Common myeloid progenitor, CD34-positive (primary cell): ENCODE results near the gene CEP89.
"Not testable (repeated sequence)": the region's sequence is repeated elsewhere in the genome, so short reads cannot be mapped to it uniquely, and the experiment has no call there.

Experiments used
- CTCF ChIA-PET: fragments of 350-600 bp; sonication (Branson Sonifier 250); formaldehyde crosslinking; loops from one replicate; lab custom pipeline; 2021; ENCODE audit warnings: antibody characterized with exemption; lab: Charles Lee
- POLR2A ChIA-PET: fragments of 350-600 bp; sonication (Branson Sonifier 250); formaldehyde crosslinking; loops from one replicate; lab custom pipeline; 2021; ENCODE audit warnings: antibody characterized with exemption; lab: Charles Lee
- DNase-seq, 3 donors: peaks; one replicate each; pipeline versions ENCODE4 v3.0.0 to v3.0.0-alpha.2; 2013
- H3K27ac ChIP-seq, 2 experiments: 1 replicate in 1 of 2; 2 replicates in 1 of 2; pipeline ENCODE4 v1.7.0; 2013; ENCODE audit warnings: inconsistent platforms in 2 of 2, low read length in 2 of 2, mild to moderate bottlenecking in 2 of 2, low read depth in 1 of 2, moderate library complexity in 1 of 2; ENCODE audit not compliant: severe bottlenecking in 2 of 2, insufficient read depth in 1 of 2, poor library complexity in 1 of 2
- H3K27me3 ChIP-seq, 5 experiments: replicated peaks in 2 of 5; 1 replicate in 3 of 5; 2 replicates in 2 of 5; pipeline versions ENCODE4 v1.6.1 to v1.7.0; 2013; ENCODE audit warnings: low read length in 4 of 5, mild to moderate bottlenecking in 2 of 5, moderate library complexity in 2 of 5, inconsistent platforms in 1 of 5; ENCODE audit not compliant: insufficient read depth in 5 of 5, control insufficient read depth in 4 of 5
- H3K36me3 ChIP-seq, 4 experiments: 1 replicate in 2 of 4; 2 replicates in 2 of 4; pipeline versions ENCODE4 v1.6.1 to v1.7.0; 2013; ENCODE audit warnings: low read length in 3 of 4, control low read depth in 1 of 4, mild to moderate bottlenecking in 1 of 4; ENCODE audit not compliant: control insufficient read depth in 4 of 4, insufficient read depth in 4 of 4
- H3K4me1 ChIP-seq, 4 experiments: 1 replicate in 3 of 4; 2 replicates in 1 of 4; pipeline versions ENCODE4 v1.6.1 to v1.7.1; 2013; ENCODE audit warnings: low read length in 3 of 4, mild to moderate bottlenecking in 3 of 4, control low read depth in 1 of 4, inconsistent platforms in 1 of 4, moderate library complexity in 1 of 4; ENCODE audit not compliant: control insufficient read depth in 4 of 4, insufficient read depth in 4 of 4; ENCODE audit errors: control extremely low read depth in 1 of 4
- H3K4me3 ChIP-seq, 7 experiments: 1 replicate in 4 of 7; 2 replicates in 3 of 7; pipeline versions ENCODE4 v1.5.1 to v1.7.0; 2013; ENCODE audit warnings: mild to moderate bottlenecking in 7 of 7, low read length in 6 of 7, moderate library complexity in 6 of 7, inconsistent platforms in 2 of 7, low read depth in 2 of 7, control low read depth in 1 of 7; ENCODE audit not compliant: insufficient read depth in 4 of 7, control insufficient read depth in 1 of 7; ENCODE audit errors: extremely low read depth in 1 of 7
- H3K9me3 ChIP-seq, 5 experiments: 1 replicate in 4 of 5; 2 replicates in 1 of 5; pipeline versions ENCODE4 v1.6.1 to v1.7.1; 2013; ENCODE audit warnings: low read length in 4 of 5, mild to moderate bottlenecking in 2 of 5, inconsistent platforms in 1 of 5, low read depth in 1 of 5, moderate library complexity in 1 of 5; ENCODE audit not compliant: control insufficient read depth in 4 of 5, insufficient read depth in 2 of 5; ENCODE audit errors: control extremely low read depth in 1 of 5
- WGBS: methylation state at CpG from one replicate; pipeline ENCODE4 v1.1.5; 2013; ENCODE audit not compliant: insufficient coverage; 5-methylcytosine and 5-hydroxymethylcytosine counted together

The CEP89 gene

GRCh38 chr19:32969549-32969948 lies 2.2 kb downstream of the CEP89 start:
- Histone ChIP-seq H3K27ac (no peak overlapping the region), H3K27me3 (no peaks in the 10 kb centered on the region)
- CTCF ChIA-PET = interaction anchor here (0.8 to 1.4 kb wide), 2 partner anchors 164 to 209 kb away, joined by 3 read pairs; no protein-coding TSS in a partner anchor

DNA sequence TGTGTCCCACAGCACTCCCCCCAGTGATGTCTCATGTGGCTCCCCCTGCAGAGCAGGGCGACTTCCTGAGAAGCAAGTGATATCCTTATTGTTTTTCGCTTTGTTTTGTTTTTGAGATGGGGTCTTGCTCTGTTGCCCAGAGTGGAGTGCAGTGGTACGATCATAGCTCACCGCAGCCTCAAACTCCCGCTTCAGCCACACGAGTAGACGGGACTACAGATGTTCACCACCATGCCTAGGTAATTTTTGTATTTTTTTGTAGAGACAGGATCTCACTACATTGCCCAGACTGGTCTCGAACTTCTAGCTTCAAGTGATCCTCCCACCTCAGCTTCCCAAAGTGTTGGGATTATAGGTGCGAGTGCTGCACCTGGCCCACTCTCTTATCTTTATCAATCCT lies 5.0 kb downstream of the CEP89 start:
- 94% methylated on average over 6 of the region's 9 CpGs for WGBS
- CTCF ChIA-PET = interaction anchor here (0.8 to 1.4 kb wide), 2 partner anchors 8 to 9 kb away, joined by 3 to 4 read pairs; no protein-coding TSS in a partner anchor
- Histone ChIP-seq H3K27ac (no peak overlapping the region), H3K36me3 (peaks cover 3 to 32% (median 11%) of the 10 kb centered on the region in 4 experiments), H3K9me3 (no peaks in the 10 kb centered on the region), H3K27me3 (no peaks in the 10 kb centered on the region), H3K4me1 (peaks cover 0 to 8% (median 6%) of the 10 kb centered on the region in 4 experiments), H3K4me3 (no peak overlapping the region)
- no peak for DNase-seq
- POLR2A ChIA-PET = interaction anchor here (0.7 kb wide), 1 partner anchor 259 kb away, joined by 3 read pairs; no protein-coding TSS in a partner anchor

More at GRCh38 chr19:32969549-32969948, 2.2 kb downstream of the CEP89 start:
- no peak for DNase-seq
- no peak overlapping the region for H3K4me3 ChIP-seq
- H3K4me1 ChIP-seq = peaks cover 0 to 12% (median 8%) of the 10 kb centered on the region in 4 experiments
- no peaks in the 10 kb centered on the region for H3K9me3 ChIP-seq
- 94% methylated on average over 10 of the region's 10 CpGs for WGBS
- POLR2A ChIA-PET = no interaction called here
- H3K36me3 ChIP-seq = peaks cover 0 to 10% (median 4%) of the 10 kb centered on the region in 4 experiments

- ChIA-PET POLR2A (no interaction called here), CTCF (interaction anchor here (1.5 kb wide), 1 partner anchor 26 kb away, joined by 3 read pairs; no protein-coding TSS in a partner anchor)
- Histone ChIP-seq H3K9me3 (no peaks in the 10 kb centered on the region), H3K4me3 (no peak overlapping the region), H3K4me1 (no peaks in the 10 kb centered on the region), H3K27ac (no peak overlapping the region), H3K27me3 (no peaks in the 10 kb centered on the region), H3K36me3 (peaks cover 9 to 66% (median 18%) of the 10 kb centered on the region in 4 experiments)
- DNase-seq = no peak
- WGBS = 50% methylated on average over 2 of the region's 3 CpGs
These were observed 26.5 kb downstream of the CEP89 start for GRCh38 chr19:32945260-32945659.

DNA sequence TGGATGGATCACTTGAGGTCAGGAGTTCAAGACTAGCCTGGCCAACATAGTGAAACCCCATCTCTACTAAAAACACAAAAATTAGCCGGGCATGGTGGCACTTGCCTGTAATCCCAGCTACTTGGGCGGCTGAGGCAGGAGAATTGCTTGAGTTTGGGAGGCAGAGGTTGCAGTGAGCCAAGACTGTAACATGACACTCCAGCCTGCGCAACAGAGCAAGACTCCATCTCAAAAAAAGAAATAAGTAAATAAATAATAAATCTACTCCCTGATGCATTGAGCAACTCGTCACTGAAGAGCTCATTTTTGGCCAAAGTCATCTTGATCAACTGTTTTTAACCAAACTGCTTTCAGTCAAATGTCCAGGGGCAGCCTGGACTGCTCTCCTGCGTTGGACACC lies 30.5 kb downstream of the CEP89 start:
- POLR2A ChIA-PET, H3K27ac ChIP-seq, CTCF ChIA-PET, H3K27me3 ChIP-seq, DNase-seq, H3K4me1 ChIP-seq, H3K9me3 ChIP-seq, H3K4me3 ChIP-seq: not testable (repeated sequence)
- H3K36me3 ChIP-seq = peaks cover 4 to 49% (median 13%) of the 10 kb centered on the region in 4 experiments
- WGBS = 100% methylated on average over 1 of the region's 5 CpGs

GRCh38 chr19:32936065-32936464 lies 35.7 kb downstream of the CEP89 start:
- Histone ChIP-seq H3K36me3 (peaks cover 2 to 44% (median 12%) of the 10 kb centered on the region in 4 experiments), H3K4me1 (no peaks in the 10 kb centered on the region), H3K9me3 (no peaks in the 10 kb centered on the region), H3K27ac (no peak overlapping the region), H3K27me3 (no peaks in the 10 kb centered on the region), H3K4me3 (no peak overlapping the region)
- 93% methylated on average over 8 of the region's 8 CpGs for WGBS
- ChIA-PET POLR2A (no interaction called here), CTCF (no interaction called here)
- DNase-seq = no peak

DNA sequence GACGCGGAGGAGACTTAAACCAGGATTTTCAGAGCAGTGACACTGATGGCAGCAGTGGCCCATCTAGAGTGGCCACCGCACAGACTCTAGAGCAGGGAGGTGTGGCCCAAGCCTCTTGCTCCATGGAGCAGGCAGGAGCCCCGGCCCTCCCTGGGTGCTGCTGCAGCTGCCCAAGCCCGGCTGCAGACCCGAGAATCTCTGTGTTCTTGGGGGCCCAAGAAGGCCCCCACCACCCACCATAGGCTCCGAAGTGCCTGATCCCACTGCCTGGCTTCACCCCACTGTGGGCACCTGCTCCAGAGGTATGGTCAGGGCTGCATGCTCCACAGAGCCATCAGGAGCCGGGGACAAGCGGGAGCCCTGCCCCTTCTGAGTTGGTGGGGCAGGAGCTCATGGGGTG lies 36.1 kb downstream of the CEP89 start:
- POLR2A ChIA-PET = no interaction called here

GRCh38 chr19:32933571-32933970 lies 38.2 kb downstream of the CEP89 start:
- ChIA-PET CTCF (interaction anchor here (1.4 kb wide), 1 partner anchor 15 kb away, joined by 3 read pairs; no protein-coding TSS in a partner anchor), POLR2A (interaction anchor here (0.5 kb wide), 1 partner anchor 55 kb away, joined by 4 read pairs; no protein-coding TSS in a partner anchor)
- Histone ChIP-seq H3K4me3 (no peak overlapping the region), H3K27ac (no peak overlapping the region), H3K4me1 (no peaks in the 10 kb centered on the region), H3K27me3 (no peaks in the 10 kb centered on the region), H3K9me3 (peaks cover 0 to 4% (median 2%) of the 10 kb centered on the region in 5 experiments), H3K36me3 (peaks cover 5 to 67% (median 20%) of the 10 kb centered on the region in 4 experiments)
- 100% methylated on average over 2 of the region's 3 CpGs for WGBS
- no peak for DNase-seq

More for the DNA sequence above, 36.1 kb downstream of the CEP89 start:
- no peak overlapping the region for H3K27ac ChIP-seq
- WGBS = 98% methylated on average over 7 of the region's 9 CpGs
- no peak for DNase-seq
- H3K9me3 ChIP-seq = no peaks in the 10 kb centered on the region
- peaks cover 2 to 48% (median 14%) of the 10 kb centered on the region in 4 experiments for H3K36me3 ChIP-seq
- no peaks in the 10 kb centered on the region for H3K4me1 ChIP-seq
- CTCF ChIA-PET = no interaction called here
- no peaks in the 10 kb centered on the region for H3K27me3 ChIP-seq
- H3K4me3 ChIP-seq = no peak overlapping the region
